Colonic mucosa (tissue), 4 donors: ENCODE results near the gene AFF4. TPM values are rescaled to one million over a fixed set of nuclear protein-coding genes. Genes with fewer than 3 reads are reported as not detected.

Experiments
- DNase-seq: peaks from one replicate; pipeline ENCODE4 v3.0.0-alpha.2; 2020
- H3K27ac ChIP-seq: fragments of 200-600 bp; one replicate; pipeline ENCODE4 v1.8.0; 2021
- H3K27me3 ChIP-seq: fragments of 200-600 bp; one replicate; pipeline ENCODE4 v1.8.0; 2021
- H3K36me3 ChIP-seq: fragments of 200-600 bp; one replicate; pipeline ENCODE4 v1.8.0; 2021
- H3K4me1 ChIP-seq: fragments of 200-600 bp; one replicate; pipeline ENCODE4 v1.8.0; 2021; ENCODE audit warnings: mild to moderate bottlenecking
- H3K4me3 ChIP-seq: fragments of 200-600 bp; one replicate; pipeline ENCODE4 v1.8.0; 2021
- H3K9ac ChIP-seq, 2 donors: one replicate each; pipeline ENCODE4 v1.7.0; 2013; ENCODE audit warnings: control low read depth in 2 of 2, low read depth in 2 of 2, low read length in 2 of 2
- H3K9me3 ChIP-seq: fragments of 200-600 bp; one replicate; pipeline ENCODE4 v1.8.0; 2021
- intact Hi-C: fragments of 100-400 bp; cut with DNase I; formaldehyde crosslinking; loops from one replicate; pipeline ENCODE4 v1.14.1; 2022
- total RNA-seq, 2 donors: library from RNA; stranded (reverse); fragmentation: NEBNext Ultra II Directional in 1 of 2; extraction: Animal tissue kit (Norgen Biotek cat#: 25700) in 1 of 2; gene quantifications; one replicate each; pipeline ENCODE4 v1.2.1, GENCODE V29; 2021
- TF ChIP-seq, protein P1 (sequence below): fragments of 200-600 bp; IDR thresholded peaks from one replicate; pipeline ENCODE4 v1.8.0; 2022; ENCODE audit warnings: antibody characterized with exemption, mild to moderate bottlenecking
- donor health status: healthy.
- donor health status: DM: no; HTN: no; CAD: no.
- donor health status: DM: no; HTN: no; CAD: no.

Gene AFF4
- total RNA-seq, 2 donors from 2014 or later = 42.4 to 75.2 TPM

DNA sequence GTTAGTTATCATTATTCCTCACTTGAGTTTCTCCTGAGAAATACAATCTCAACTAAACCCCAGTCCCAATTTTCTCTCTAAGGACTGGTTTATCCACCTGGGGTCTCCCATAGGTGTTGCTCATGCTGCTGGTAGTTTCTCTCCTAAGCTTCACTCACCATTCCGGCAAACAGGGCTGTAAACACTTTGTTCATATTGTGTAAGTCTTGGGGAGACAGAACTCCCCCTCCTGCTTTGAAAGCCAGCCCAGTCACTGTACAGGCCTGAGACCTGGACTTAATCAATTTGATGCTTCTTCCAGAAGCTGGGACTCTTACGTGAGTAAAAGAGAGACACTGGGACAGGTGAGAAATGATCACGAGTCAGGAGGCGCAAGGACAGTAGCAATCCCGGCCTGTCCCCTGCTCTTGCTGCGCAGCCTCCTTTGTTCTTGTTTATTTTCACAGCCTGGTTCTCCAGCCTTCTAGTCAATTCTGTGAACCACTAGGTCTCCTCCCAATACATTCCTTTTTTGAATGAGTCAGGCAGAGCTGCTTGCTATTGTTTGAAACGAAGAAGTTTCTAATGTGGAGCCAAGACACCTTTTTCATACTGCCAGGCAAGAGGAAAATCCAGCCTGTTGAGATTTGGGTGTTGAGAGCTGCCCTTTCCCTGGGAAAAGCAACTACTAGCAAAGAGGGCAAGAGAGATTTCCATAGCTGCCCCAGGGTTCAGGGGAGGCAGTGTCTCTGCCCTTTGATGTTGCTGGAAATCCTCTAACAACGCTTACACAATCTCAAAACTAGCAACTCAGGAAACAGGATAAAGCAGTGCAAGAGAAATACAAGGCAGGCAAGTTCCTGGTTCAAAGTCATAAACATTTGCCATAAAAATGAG lies 123.8 kb downstream of the AFF4 start:
- H3K36me3 ChIP-seq = no peaks in the 10 kb centered on the region
- peak; percentile 63 for DNase-seq
- peaks cover 22% of the 10 kb centered on the region for H3K4me1 ChIP-seq
- intact Hi-C loops = no loop called here
- peak overlapping the region in 1 of 2 donors; percentile 48 for H3K9ac ChIP-seq
- H3K9me3 ChIP-seq = no peaks in the 10 kb centered on the region
- peak overlapping the region; percentile 88 for H3K27ac ChIP-seq
- no peaks in the 10 kb centered on the region for H3K27me3 ChIP-seq
- no peak overlapping the region for H3K4me3 ChIP-seq
- TF ChIP-seq, protein P1, sequence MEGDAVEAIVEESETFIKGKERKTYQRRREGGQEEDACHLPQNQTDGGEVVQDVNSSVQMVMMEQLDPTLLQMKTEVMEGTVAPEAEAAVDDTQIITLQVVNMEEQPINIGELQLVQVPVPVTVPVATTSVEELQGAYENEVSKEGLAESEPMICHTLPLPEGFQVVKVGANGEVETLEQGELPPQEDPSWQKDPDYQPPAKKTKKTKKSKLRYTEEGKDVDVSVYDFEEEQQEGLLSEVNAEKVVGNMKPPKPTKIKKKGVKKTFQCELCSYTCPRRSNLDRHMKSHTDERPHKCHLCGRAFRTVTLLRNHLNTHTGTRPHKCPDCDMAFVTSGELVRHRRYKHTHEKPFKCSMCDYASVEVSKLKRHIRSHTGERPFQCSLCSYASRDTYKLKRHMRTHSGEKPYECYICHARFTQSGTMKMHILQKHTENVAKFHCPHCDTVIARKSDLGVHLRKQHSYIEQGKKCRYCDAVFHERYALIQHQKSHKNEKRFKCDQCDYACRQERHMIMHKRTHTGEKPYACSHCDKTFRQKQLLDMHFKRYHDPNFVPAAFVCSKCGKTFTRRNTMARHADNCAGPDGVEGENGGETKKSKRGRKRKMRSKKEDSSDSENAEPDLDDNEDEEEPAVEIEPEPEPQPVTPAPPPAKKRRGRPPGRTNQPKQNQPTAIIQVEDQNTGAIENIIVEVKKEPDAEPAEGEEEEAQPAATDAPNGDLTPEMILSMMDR = no peak

DNA sequence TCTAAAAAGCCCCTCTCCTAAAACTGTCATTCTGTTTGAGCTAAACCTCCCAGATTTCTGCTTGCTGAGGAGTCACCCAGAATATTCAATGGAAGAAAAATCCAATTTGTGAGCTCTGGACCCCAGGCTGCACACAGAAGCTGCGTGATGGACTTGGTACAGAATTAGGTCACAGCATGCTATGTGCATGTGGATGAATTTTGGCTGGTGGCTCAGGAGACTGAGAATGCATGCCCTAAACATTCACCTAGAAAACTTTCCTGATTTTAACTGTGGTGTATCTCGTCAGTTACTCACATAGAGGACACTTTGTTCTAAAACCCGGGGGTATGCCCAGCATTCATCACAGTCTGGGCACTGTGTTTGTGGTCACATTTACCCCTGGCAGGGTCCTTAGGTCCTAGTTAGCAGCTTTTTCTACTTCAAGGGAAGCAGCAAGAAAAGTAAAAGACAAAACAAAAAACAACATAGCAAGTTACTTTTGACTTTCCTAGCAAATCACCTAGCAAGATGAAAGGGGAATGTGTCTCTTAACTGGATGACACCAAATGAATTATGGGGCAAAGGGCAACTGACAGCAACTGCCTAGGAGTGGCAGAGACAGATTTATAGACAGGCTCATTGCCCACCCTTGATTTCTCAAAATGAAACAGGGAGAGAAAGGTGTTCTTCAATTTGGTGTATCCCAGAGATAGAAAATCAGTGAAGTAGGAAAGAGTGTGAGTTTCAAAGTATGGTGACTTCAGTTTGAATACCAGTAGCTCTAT lies 124.7 kb downstream of the AFF4 start:
- H3K4me1 ChIP-seq = peaks cover 22% of the 10 kb centered on the region
- no peaks in the 10 kb centered on the region for H3K27me3 ChIP-seq
- H3K9ac ChIP-seq = peak overlapping the region in 1 of 2 donors; percentile 48
- no peaks in the 10 kb centered on the region for H3K9me3 ChIP-seq
- peak overlapping the region; percentile 88 for H3K27ac ChIP-seq
- intact Hi-C loops = no loop called here
- peak; percentile 55 for DNase-seq
- H3K36me3 ChIP-seq = no peaks in the 10 kb centered on the region
- no peak overlapping the region for H3K4me3 ChIP-seq
- TF ChIP-seq, protein P1 = no peak

DNA sequence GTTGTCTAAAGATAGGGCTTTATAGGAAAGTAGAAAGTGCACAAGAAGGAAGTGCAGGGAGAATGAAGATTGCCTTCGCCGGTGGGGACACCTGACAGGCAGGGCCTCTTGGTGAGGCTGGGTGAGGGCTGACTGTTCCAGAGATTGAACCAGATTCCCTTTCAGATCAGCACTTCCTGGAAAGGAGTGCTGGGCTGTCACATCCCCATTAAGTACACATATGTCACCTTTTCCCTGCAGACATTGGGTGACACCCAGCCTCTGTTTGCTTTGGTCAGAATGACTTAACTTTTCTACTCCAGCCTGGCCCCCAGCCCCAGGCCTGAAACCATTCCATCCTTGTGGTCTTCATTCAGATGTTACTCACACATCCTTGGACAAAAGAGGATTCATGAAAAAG lies 125.6 kb downstream of the AFF4 start:
- H3K9me3 ChIP-seq = no peaks in the 10 kb centered on the region
- peak; percentile 86 for DNase-seq
- H3K36me3 ChIP-seq = no peaks in the 10 kb centered on the region
- TF ChIP-seq, protein P1 = no peak
- H3K4me3 ChIP-seq = no peak overlapping the region
- H3K4me1 ChIP-seq = peaks cover 22% of the 10 kb centered on the region
- H3K9ac ChIP-seq = peak overlapping the region in 1 of 2 donors; percentile 48
- intact Hi-C loops = no loop called here
- no peaks in the 10 kb centered on the region for H3K27me3 ChIP-seq
- peak overlapping the region; percentile 88 for H3K27ac ChIP-seq

DNA sequence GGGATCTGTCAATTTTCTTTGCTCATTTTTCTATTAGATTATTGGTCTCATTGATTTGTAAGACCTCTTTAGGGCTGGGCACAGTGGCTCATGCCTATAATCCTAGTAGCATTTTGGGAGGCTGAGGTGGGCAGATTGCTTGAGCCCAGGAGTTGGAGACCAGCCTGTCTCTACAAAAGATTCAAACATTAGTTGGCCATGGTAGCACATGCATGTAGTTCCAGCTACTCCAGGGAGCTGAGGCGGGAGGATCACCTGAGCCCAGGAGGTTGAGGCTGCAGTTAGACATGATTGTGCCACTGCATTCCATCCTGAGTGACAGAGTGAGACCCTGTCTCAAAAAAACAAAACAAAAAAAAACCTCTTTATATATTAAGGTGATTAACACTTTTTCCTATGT lies 126.6 kb downstream of the AFF4 start:
- peaks cover 22% of the 10 kb centered on the region for H3K4me1 ChIP-seq
- peak overlapping the region; percentile 88 for H3K27ac ChIP-seq
- H3K27me3 ChIP-seq = no peaks in the 10 kb centered on the region
- H3K9ac ChIP-seq = peak overlapping the region in 1 of 2 donors; percentile 29
- DNase-seq = no peak
- H3K9me3 ChIP-seq = no peaks in the 10 kb centered on the region
- intact Hi-C loops = no loop called here
- no peaks in the 10 kb centered on the region for H3K36me3 ChIP-seq
- TF ChIP-seq, protein P1 = no peak
- H3K4me3 ChIP-seq = no peak overlapping the region

DNA sequence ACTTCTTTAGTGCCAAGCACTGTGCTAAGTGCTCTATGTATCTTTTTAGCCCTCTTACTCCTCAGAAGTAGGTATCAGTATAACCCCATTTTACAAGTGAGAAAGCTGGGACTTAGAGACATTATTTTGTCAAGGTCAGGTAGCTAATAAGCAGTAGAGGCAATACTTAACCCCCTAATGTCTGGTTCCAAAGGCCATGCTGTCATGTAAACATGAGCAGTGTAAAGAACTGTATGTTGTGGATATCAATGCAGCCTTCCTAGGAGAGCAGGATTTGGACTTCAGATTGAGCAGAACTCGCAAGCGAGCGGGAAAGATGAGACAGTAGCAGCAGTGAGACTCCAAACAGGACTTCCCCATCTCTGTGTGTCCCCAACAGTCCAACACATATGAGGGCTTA lies 129.4 kb downstream of the AFF4 start:
- intact Hi-C loops = loop anchor here (5.0 kb wide), 2 partner anchors 33 to 48 kb away; partner anchors contain the start of genes GDF9 and UQCRQ
- H3K4me3 ChIP-seq = no peak overlapping the region
- H3K27me3 ChIP-seq = no peaks in the 10 kb centered on the region
- no peak overlapping the region for H3K27ac ChIP-seq
- H3K36me3 ChIP-seq = no peaks in the 10 kb centered on the region
- H3K9me3 ChIP-seq = no peaks in the 10 kb centered on the region
- no peak for DNase-seq
- peaks cover 17% of the 10 kb centered on the region for H3K4me1 ChIP-seq
- no peak overlapping the region for H3K9ac ChIP-seq
- TF ChIP-seq, protein P1 = no peak
